DOHH2 (cell line): ENCODE data around the gene HAO1.

ENCODE experiments used
- H3F3A ChIP-seq: fragments of 200-600 bp; sonication (generic), shearing (Covaris generic); 2 replicates; pipeline ENCODE4 v1.6.0; 2016; ENCODE audit warnings: antibody characterized with exemption, mild to moderate bottlenecking; ENCODE audit not compliant: control insufficient read depth, insufficient read depth
- H3K27ac ChIP-seq: fragments of 200-600 bp; sonication (generic); 2 replicates; pipeline ENCODE4 v1.5.1; 2014; ENCODE audit warnings: low read depth, mild to moderate bottlenecking, low read length, moderate library complexity
- H3K27me3 ChIP-seq: fragments of 200-600 bp; sonication (generic); 2 replicates; pipeline ENCODE4 v1.6.1; 2014; ENCODE audit warnings: mild to moderate bottlenecking, low read length, mixed read lengths; ENCODE audit not compliant: control insufficient read depth
- H3K36me3 ChIP-seq: fragments of 200-600 bp; sonication (generic); 2 replicates; pipeline ENCODE4 v1.6.1; 2014; ENCODE audit warnings: mild to moderate bottlenecking, low read length, moderate library complexity, mixed read lengths; ENCODE audit not compliant: control insufficient read depth
- H3K4me1 ChIP-seq: fragments of 200-600 bp; sonication (generic); 2 replicates; pipeline ENCODE4 v1.6.1; 2014; ENCODE audit warnings: mild to moderate bottlenecking, low read length, mixed read lengths; ENCODE audit not compliant: control insufficient read depth
- H3K4me2 ChIP-seq: fragments of 200-600 bp; sonication (generic); 2 replicates; pipeline ENCODE4 v1.6.0; 2014; ENCODE audit warnings: mild to moderate bottlenecking, low read length, moderate library complexity
- H3K4me3 ChIP-seq: fragments of 200-600 bp; sonication (generic); 2 replicates; pipeline ENCODE4 v1.5.1; 2014; ENCODE audit warnings: mild to moderate bottlenecking, low read length, mixed read lengths
- H3K79me2 ChIP-seq: fragments of 200-600 bp; sonication (generic); 2 replicates; pipeline ENCODE4 v1.6.1; 2014; ENCODE audit warnings: mild to moderate bottlenecking, low read length, mixed read lengths; ENCODE audit not compliant: control insufficient read depth
- H3K9me2 ChIP-seq: fragments of 200-600 bp; sonication (generic); replicated peaks from 2 replicates; pipeline ENCODE4 v1.6.1; 2014; ENCODE audit warnings: mild to moderate bottlenecking, low read length, mixed read lengths; ENCODE audit not compliant: control insufficient read depth
- H3K9me3 ChIP-seq: fragments of 200-600 bp; sonication (generic); 2 replicates; pipeline ENCODE4 v1.6.1; 2014; ENCODE audit warnings: antibody characterized with exemption, low read length, mixed read lengths; ENCODE audit not compliant: control insufficient read depth, insufficient read depth
- H4K20me1 ChIP-seq: fragments of 200-600 bp; sonication (generic); 2 replicates; pipeline ENCODE4 v1.6.0; 2014; ENCODE audit warnings: low read depth, mild to moderate bottlenecking, antibody characterized with exemption, low read length, moderate library complexity; ENCODE audit not compliant: control insufficient read depth, insufficient read depth
- EZH2phosphoT487 ChIP-seq: fragments of 200-600 bp; sonication (generic); IDR thresholded peaks from 2 replicates; pipeline ENCODE4 v1.6.1; 2017; ENCODE audit warnings: borderline replicate concordance, mild to moderate bottlenecking, antibody characterized with exemption, low read length, moderate library complexity, mixed read lengths
- TF ChIP-seq, protein P1 (sequence below): fragments of 200-600 bp; sonication (generic); IDR thresholded peaks from one replicate; pipeline ENCODE4 v1.5.1; 2014; ENCODE audit warnings: antibody characterized with exemption, mild to moderate bottlenecking, low read depth, low read length; ENCODE audit not compliant: poor library complexity, severe bottlenecking

Gene HAO1

DNA sequence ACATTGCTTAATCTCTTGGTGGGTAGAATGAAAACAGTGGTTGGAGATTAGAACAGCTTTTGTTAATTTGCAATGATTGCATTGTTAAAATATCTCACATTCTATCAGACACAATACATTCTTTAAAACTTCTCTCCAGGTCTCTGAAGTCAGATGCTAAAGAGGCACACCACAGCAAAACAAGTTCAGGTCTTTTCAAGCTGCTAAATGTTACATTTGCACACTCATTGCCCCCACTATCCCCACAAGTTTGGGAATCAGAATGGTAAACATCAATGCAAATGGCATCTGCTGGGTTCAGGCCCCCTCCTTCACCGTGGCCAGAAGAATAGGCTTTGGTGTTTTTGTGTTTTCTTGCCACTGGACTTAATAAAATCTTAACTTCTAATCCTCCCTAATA lies 10.1 kb upstream of the HAO1 start:
- no peak for TF ChIP-seq EZH2phosphoT487
- TF ChIP-seq, protein P1, sequence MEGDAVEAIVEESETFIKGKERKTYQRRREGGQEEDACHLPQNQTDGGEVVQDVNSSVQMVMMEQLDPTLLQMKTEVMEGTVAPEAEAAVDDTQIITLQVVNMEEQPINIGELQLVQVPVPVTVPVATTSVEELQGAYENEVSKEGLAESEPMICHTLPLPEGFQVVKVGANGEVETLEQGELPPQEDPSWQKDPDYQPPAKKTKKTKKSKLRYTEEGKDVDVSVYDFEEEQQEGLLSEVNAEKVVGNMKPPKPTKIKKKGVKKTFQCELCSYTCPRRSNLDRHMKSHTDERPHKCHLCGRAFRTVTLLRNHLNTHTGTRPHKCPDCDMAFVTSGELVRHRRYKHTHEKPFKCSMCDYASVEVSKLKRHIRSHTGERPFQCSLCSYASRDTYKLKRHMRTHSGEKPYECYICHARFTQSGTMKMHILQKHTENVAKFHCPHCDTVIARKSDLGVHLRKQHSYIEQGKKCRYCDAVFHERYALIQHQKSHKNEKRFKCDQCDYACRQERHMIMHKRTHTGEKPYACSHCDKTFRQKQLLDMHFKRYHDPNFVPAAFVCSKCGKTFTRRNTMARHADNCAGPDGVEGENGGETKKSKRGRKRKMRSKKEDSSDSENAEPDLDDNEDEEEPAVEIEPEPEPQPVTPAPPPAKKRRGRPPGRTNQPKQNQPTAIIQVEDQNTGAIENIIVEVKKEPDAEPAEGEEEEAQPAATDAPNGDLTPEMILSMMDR, result no peak
- H3K4me3 ChIP-seq, result no peak overlapping the region
- H3K9me2 ChIP-seq, result no peaks in the 10 kb centered on the region
- H3F3A ChIP-seq, result no peaks in the 10 kb centered on the region
- H3K27ac ChIP-seq, result no peak overlapping the region
- no peaks in the 10 kb centered on the region for H3K79me2 ChIP-seq
- H3K27me3 ChIP-seq, result no peaks in the 10 kb centered on the region
- H3K4me1 ChIP-seq, result no peaks in the 10 kb centered on the region
- H4K20me1 ChIP-seq, result no peaks in the 10 kb centered on the region
- H3K4me2 ChIP-seq, result no peak overlapping the region
- H3K9me3 ChIP-seq, result no peaks in the 10 kb centered on the region
- no peaks in the 10 kb centered on the region for H3K36me3 ChIP-seq

- H3K4me2 ChIP-seq, result no peak overlapping the region
- no peaks in the 10 kb centered on the region for H3F3A ChIP-seq
- peaks cover 3% of the 10 kb centered on the region; the same call in 1 of the 2 replicates for H3K27me3 ChIP-seq
- H3K4me3 ChIP-seq, result no peak overlapping the region
- no peaks in the 10 kb centered on the region for H3K4me1 ChIP-seq
- no peak for TF ChIP-seq EZH2phosphoT487
- TF ChIP-seq, protein P1, result no peak
- H3K27ac ChIP-seq, result no peak overlapping the region
- H3K9me3 ChIP-seq, result no peaks in the 10 kb centered on the region
- H3K79me2 ChIP-seq, result no peaks in the 10 kb centered on the region
- H4K20me1 ChIP-seq, result no peaks in the 10 kb centered on the region
- no peaks in the 10 kb centered on the region for H3K36me3 ChIP-seq
- H3K9me2 ChIP-seq, result no peaks in the 10 kb centered on the region
Measured at GRCh38 chr20:7943891-7944290, 3.6 kb upstream of the HAO1 start.

DNA sequence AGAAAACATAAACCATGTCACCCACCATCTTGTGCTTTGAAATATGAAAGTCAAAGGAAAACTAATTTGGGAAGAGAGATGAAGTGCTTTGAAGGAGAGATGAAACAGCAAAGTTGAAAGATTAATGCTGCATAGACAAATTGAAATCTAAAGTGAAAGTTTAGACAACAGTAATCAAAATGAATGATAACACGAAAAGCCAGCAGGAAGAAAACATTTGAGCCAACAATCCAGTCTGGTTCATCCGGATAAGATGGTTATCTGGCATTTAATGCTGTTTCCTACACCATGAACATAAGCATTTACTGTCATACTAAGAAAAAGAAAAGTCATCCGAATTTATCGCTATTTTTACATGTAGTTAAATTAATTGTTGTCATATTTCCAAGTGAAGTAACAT lies 595 bp downstream of the HAO1 start:
- H3K9me3 ChIP-seq, result no peaks in the 10 kb centered on the region
- no peaks in the 10 kb centered on the region for H3K79me2 ChIP-seq
- no peak overlapping the region for H3K4me2 ChIP-seq
- H4K20me1 ChIP-seq, result no peaks in the 10 kb centered on the region
- no peaks in the 10 kb centered on the region for H3K9me2 ChIP-seq
- peaks cover 5% of the 10 kb centered on the region; the same call in 1 of the 2 replicates for H3K27me3 ChIP-seq
- H3K4me1 ChIP-seq, result peaks cover 18% of the 10 kb centered on the region
- no peak for TF ChIP-seq EZH2phosphoT487
- TF ChIP-seq, protein P1, result no peak
- no peak overlapping the region for H3K4me3 ChIP-seq
- H3F3A ChIP-seq, result no peaks in the 10 kb centered on the region
- no peak overlapping the region for H3K27ac ChIP-seq
- no peaks in the 10 kb centered on the region for H3K36me3 ChIP-seq
